ENCODE results near the gene ADAMTS16. TPM values are rescaled to one million over a fixed set of nuclear protein-coding genes. Genes with fewer than 3 reads are reported as not detected.

ADAMTS16 gene
- total and polyA plus RNA-seq, 9 of the 15 experiments (the other 6 are each of a cell fraction or from before 2014, with no cell fraction given) = not detected

- no peaks in the 10 kb centered on the region for H3K9me1 ChIP-seq (ENCODE audit: control insufficient read depth, insufficient read depth, low read length)
- CTCF ChIA-PET (ENCODE audit: low intra/inter-chr PET ratio) = no interaction called here
- H3K36me3 ChIP-seq (ENCODE audit: control insufficient read depth, insufficient read depth, low read length) = no peaks in the 10 kb centered on the region
- intact Hi-C loops (cut with micrococcal nuclease) (no loop called here), in situ Hi-C loops (cut with MboI) (no loop called here)
- H3K27ac ChIP-seq (ENCODE audit: extremely low read depth, low read depth, low read length) = no peak overlapping the region
- H3K79me2 ChIP-seq (ENCODE audit: control insufficient read depth, insufficient read depth, low read length) = no peaks in the 10 kb centered on the region
- ATAC-seq (no peak), FAIRE-seq (peak; percentile 42), DNase-seq (ENCODE audit: extremely low read depth in 1 of 4, low spot score in 3 of 4) (no peak)
- H3K9me3 ChIP-seq (replicated peaks; ENCODE audit: control insufficient read depth, insufficient read depth, low read depth, low read length) = no peaks in the 10 kb centered on the region
- peaks cover 8 to 27% of the 10 kb centered on the region in 2 experiments; a peak in 4 of 5 replicates for H3K27me3 ChIP-seq (ENCODE audit: control insufficient read depth in 2 of 2, insufficient read depth in 2 of 2, low read length in 2 of 2)
- no peak overlapping the region for H3K9ac ChIP-seq (ENCODE audit: insufficient read depth in 1 of 2, low read depth in 2 of 2, low read length in 2 of 2)
- BruUV-seq (replicated peaks) = no TSS peak
- H2AFZ ChIP-seq (ENCODE audit: low read depth, low read length) = no peak overlapping the region
- 5% methylated on average over 4 of the region's 4 CpGs for WGBS (ENCODE audit: insufficient coverage, low coverage, missing lambda C conversion rate)
- TF ChIP-seq MEIS2 (IDR thresholded peaks at IDR 0.05; ENCODE audit: partially characterized antibody) (peak; percentile 82), PBX2 (CRISPR knock-in tag; IDR thresholded peaks at IDR 0.05; ENCODE audit: low read depth) (no peak), PBX2 (tag; conservative IDR thresholded peaks at IDR 0.05; ENCODE audit: low read depth) (peak; percentile 95), PKNOX1 (IDR thresholded peaks at IDR 0.05) (0 out of 2 replicates have a peak, but pooled peaks have one; percentile 10), POLR2B (IDR thresholded peaks at IDR 0.05; ENCODE audit: low read depth, partially characterized antibody) (no peak)
- POLR2A ChIA-PET = interaction anchor here (0.6 kb wide), 1 partner anchor 208 kb away, joined by 3 read pairs; no protein-coding TSS in a partner anchor
- H3K4me2 ChIP-seq (ENCODE audit: insufficient read depth, low read length) = no peak overlapping the region
- no peaks in the 10 kb centered on the region for H3K4me1 ChIP-seq (replicated peaks in 1 of 2; ENCODE audit: control insufficient read depth in 2 of 2, insufficient read depth in 2 of 2, low read length in 2 of 2)
- no peak overlapping the region for H3K4me3 ChIP-seq
- no peaks in the 10 kb centered on the region for H4K20me1 ChIP-seq (replicated peaks; ENCODE audit: control insufficient read depth, insufficient read depth, low read length)
Measured at GRCh38 chr5:5235685-5236084, 95.6 kb downstream of the ADAMTS16 start.
